NCI-H82 treated with DMSO at 0.1 percent for 48 hours (cell line): ENCODE data around the gene COL6A3.
"Not testable (repeated sequence)": the region's sequence is repeated elsewhere in the genome, so short reads cannot be mapped to it uniquely, and the experiment has no call there.

ENCODE experiments used
- DNase-seq: peaks from one replicate; lab custom pipeline; 2025; ENCODE audit not compliant: unreplicated experiment; lab: John Stamatoyannopoulos, UW

COL6A3 gene

GRCh38 chr2:237320801-237321560 is 93.0 kb downstream of the COL6A3 start:
- no peak for DNase-seq

- DNase-seq, result no peak
These were observed 94.1 kb downstream of the COL6A3 start for GRCh38 chr2:237319887-237320286.

- no peak for DNase-seq
These were observed 94.7 kb downstream of the COL6A3 start for GRCh38 chr2:237319086-237319820.

- no peak for DNase-seq
These were observed 97.6 kb downstream of the COL6A3 start for GRCh38 chr2:237316339-237316738.

GRCh38 chr2:237315829-237316225 is 98.1 kb downstream of the COL6A3 start:
- no peak for DNase-seq

GRCh38 chr2:237315170-237315828 is 98.7 kb downstream of the COL6A3 start:
- no peak for DNase-seq

- no peak for DNase-seq
These were observed 99.3 kb downstream of the COL6A3 start for GRCh38 chr2:237314681-237315080.

GRCh38 chr2:237314198-237314597 is 99.8 kb downstream of the COL6A3 start:
- DNase-seq, result no peak

GRCh38 chr2:237312021-237312755 is 101.8 kb downstream of the COL6A3 start:
- no peak for DNase-seq

GRCh38 chr2:237310515-237311114 is 103.3 kb downstream of the COL6A3 start:
- no peak for DNase-seq

GRCh38 chr2:237309416-237309815 is 104.5 kb downstream of the COL6A3 start:
- DNase-seq, result no peak

- DNase-seq, result no peak
These were observed 105.0 kb downstream of the COL6A3 start for GRCh38 chr2:237309011-237309410.

GRCh38 chr2:237307474-237307873 is 106.5 kb downstream of the COL6A3 start:
- no peak for DNase-seq

GRCh38 chr2:237306787-237307170 is 107.2 kb downstream of the COL6A3 start:
- no peak for DNase-seq

- DNase-seq, result no peak
These were observed 107.7 kb downstream of the COL6A3 start for GRCh38 chr2:237306083-237306786.

- DNase-seq, result no peak
These were observed 108.4 kb downstream of the COL6A3 start for GRCh38 chr2:237305579-237305978.

- no peak for DNase-seq
These were observed 109.0 kb downstream of the COL6A3 start for GRCh38 chr2:237304763-237305514.

- not testable (repeated sequence) for DNase-seq
These were observed 110.7 kb downstream of the COL6A3 start for GRCh38 chr2:237303244-237303643.

GRCh38 chr2:237301595-237301994 is 112.4 kb downstream of the COL6A3 start:
- DNase-seq, result no peak

GRCh38 chr2:237300739-237301138 is 113.2 kb downstream of the COL6A3 start:
- no peak for DNase-seq
